Measurements from ENCODE around the gene CRABP2.

- TF ChIP-seq YY1 (IDR thresholded peaks at IDR 0.05; ENCODE audit: extremely low read depth, insufficient replicate concordance, low read depth, low read length) (no peak), POLR2A (IDR thresholded peaks at IDR 0.05; ENCODE audit: borderline replicate concordance, extremely low read depth, insufficient read depth, insufficient read length) (no peak), SP1 (IDR thresholded peaks at IDR 0.05; ENCODE audit: low read depth) (no peak), EZH2 (IDR thresholded peaks at IDR 0.05) (no peak), CBX3 (IDR thresholded peaks at IDR 0.05; ENCODE audit: low read depth) (no peak), CEBPB (IDR thresholded peaks at IDR 0.05; ENCODE audit: low read depth) (no peak), SIN3A (IDR thresholded peaks at IDR 0.05; ENCODE audit: low read depth) (no peak), EZH2phosphoT487 (IDR thresholded peaks at IDR 0.05; ENCODE audit: borderline replicate concordance) (no peak)
- TF ChIP-seq, protein P1, sequence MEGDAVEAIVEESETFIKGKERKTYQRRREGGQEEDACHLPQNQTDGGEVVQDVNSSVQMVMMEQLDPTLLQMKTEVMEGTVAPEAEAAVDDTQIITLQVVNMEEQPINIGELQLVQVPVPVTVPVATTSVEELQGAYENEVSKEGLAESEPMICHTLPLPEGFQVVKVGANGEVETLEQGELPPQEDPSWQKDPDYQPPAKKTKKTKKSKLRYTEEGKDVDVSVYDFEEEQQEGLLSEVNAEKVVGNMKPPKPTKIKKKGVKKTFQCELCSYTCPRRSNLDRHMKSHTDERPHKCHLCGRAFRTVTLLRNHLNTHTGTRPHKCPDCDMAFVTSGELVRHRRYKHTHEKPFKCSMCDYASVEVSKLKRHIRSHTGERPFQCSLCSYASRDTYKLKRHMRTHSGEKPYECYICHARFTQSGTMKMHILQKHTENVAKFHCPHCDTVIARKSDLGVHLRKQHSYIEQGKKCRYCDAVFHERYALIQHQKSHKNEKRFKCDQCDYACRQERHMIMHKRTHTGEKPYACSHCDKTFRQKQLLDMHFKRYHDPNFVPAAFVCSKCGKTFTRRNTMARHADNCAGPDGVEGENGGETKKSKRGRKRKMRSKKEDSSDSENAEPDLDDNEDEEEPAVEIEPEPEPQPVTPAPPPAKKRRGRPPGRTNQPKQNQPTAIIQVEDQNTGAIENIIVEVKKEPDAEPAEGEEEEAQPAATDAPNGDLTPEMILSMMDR (IDR thresholded peaks at IDR 0.05 in 2 of 3, conservative IDR thresholded peaks at IDR 0.05 in 1 of 3; ENCODE audit: borderline replicate concordance in 1 of 3, insufficient read depth in 1 of 3, low read depth in 2 of 3, low read length in 2 of 3) = no peak
Observed at GRCh38 chr1:156745881-156746280, 40.5 kb upstream of the CRABP2 start.

All from HCT116 (cell line).